Omental fat pad (tissue), 4 donors: ENCODE results near the gene SRRM5. TPM values are rescaled to one million over a fixed set of nuclear protein-coding genes. Genes with fewer than 3 reads are reported as not detected.

Source experiments
- ATAC-seq: fragments of 150-250 bp; one replicate; pipeline ENCODE4 v1.9.1; 2016; ENCODE audit warnings: mild to moderate bottlenecking, moderate library complexity; ENCODE audit not compliant: low FRiP score
- DNase-seq: peaks from one replicate; pipeline ENCODE4 v3.0.0-alpha.2; 2019; ENCODE audit warnings: low spot score
- total RNA-seq, 4 donors: library from RNA; depleted of rRNA; stranded (reverse); fragments of >200 nt; gene quantifications; one replicate each; pipeline ENCODE4 v1.1.0, GENCODE V29; 2016
- TF ChIP-seq, protein P1 (sequence below), 3 donors: fragments of 450-650 bp; IDR thresholded peaks; one replicate each; pipeline ENCODE4 v1.5.1; 2016 to 2017; ENCODE audit warnings: antibody characterized with exemption in 3 of 3, mild to moderate bottlenecking in 3 of 3, moderate library complexity in 2 of 3

The SRRM5 gene
- total RNA-seq, 4 donors from 2014 or later, result 0.12 to 0.46 (median 0.38) TPM; not detected in 1

DNA sequence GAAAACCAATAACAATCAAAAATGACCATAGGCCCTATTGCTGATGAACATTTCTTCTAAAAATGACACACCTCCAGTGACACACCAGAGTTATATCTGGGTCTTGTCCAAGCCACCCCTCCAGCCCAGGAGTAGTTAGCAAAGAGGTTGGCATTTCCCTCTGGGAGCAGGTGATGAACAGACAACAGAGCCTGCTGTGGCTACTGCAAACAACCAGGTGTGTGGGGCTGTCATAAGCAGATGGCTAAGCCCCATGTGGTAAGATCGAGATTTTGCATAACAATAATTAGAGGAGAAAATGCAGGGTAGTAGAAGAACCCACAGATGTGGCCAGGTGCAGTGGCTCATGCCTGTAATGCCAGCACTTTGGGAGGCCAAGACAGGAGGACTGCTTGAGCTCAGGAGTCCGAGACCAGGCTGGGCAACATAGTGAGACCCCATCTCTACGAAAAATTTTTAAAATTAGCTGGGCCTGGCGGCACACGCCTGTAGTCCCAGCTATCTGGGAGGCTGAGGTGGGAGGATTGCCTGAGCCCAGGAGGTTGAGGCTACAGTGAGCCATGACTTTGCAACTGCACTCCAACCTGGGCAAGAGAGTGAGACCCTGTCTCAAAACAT lies 41.6 kb upstream of the SRRM5 start:
- DNase-seq, result no peak
- TF ChIP-seq, protein P1, sequence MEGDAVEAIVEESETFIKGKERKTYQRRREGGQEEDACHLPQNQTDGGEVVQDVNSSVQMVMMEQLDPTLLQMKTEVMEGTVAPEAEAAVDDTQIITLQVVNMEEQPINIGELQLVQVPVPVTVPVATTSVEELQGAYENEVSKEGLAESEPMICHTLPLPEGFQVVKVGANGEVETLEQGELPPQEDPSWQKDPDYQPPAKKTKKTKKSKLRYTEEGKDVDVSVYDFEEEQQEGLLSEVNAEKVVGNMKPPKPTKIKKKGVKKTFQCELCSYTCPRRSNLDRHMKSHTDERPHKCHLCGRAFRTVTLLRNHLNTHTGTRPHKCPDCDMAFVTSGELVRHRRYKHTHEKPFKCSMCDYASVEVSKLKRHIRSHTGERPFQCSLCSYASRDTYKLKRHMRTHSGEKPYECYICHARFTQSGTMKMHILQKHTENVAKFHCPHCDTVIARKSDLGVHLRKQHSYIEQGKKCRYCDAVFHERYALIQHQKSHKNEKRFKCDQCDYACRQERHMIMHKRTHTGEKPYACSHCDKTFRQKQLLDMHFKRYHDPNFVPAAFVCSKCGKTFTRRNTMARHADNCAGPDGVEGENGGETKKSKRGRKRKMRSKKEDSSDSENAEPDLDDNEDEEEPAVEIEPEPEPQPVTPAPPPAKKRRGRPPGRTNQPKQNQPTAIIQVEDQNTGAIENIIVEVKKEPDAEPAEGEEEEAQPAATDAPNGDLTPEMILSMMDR (IDR thresholded peaks at IDR 0.05), result no peak
- ATAC-seq, result no peak

DNA sequence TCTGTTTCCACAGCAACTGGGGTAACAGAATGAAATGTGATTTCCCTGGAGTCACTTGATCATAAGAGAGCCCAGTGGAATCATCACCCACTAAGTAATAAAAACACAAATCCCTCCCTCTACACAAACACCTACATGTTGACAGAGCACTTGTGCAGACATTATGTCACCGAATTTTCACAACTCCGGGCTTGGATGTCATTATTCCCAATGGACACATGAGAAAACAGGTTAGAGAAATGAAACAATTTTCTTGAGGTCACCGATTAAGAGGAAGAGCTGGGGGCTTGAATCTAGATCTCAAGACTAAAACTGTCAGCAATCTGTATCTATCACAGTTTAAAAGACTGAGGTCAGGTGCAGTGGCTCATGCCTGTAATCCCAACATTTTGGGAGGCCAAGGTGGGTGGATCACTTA lies 39.7 kb upstream of the SRRM5 start:
- DNase-seq (no peak), ATAC-seq (no peak)
- TF ChIP-seq, protein P1 (IDR thresholded peaks at IDR 0.05), result no peak

DNA sequence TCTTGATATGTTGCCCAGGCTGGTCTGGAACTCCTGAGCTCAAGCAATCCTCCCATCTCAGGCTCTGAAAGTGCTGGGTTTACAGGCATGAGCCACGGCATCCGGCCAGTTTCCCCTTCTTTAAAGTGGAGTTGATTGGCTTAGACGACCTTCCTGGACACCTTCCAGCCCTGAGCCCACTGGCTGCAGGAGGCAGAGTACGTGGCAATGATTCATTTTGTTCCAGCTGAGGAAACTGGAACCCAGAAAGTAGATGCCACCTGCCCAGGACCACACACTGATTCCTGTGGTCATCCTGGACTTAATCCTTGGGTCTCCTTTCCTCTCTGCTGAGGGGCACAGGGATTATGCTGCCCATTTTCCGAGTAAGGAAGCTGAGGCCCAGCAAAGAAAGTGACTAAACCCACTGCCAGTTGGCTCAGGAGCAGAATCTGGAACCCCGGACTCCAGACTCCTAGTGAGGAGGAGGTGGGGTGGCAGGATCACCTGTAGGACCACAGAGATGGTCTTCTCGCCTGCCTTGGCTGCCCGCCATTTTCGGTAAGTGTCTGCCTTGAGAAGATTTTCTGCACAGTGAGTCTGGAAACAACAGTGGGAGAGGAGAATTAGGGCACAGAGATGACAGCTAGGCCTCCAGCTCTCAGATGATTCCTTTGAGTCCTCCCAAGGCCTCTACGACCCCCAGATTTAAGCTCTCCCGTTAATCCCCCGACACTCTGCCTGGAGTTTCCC lies 37.3 kb upstream of the SRRM5 start:
- TF ChIP-seq, protein P1 (IDR thresholded peaks at IDR 0.05), result no peak
- ATAC-seq (no peak), DNase-seq (no peak)

DNA sequence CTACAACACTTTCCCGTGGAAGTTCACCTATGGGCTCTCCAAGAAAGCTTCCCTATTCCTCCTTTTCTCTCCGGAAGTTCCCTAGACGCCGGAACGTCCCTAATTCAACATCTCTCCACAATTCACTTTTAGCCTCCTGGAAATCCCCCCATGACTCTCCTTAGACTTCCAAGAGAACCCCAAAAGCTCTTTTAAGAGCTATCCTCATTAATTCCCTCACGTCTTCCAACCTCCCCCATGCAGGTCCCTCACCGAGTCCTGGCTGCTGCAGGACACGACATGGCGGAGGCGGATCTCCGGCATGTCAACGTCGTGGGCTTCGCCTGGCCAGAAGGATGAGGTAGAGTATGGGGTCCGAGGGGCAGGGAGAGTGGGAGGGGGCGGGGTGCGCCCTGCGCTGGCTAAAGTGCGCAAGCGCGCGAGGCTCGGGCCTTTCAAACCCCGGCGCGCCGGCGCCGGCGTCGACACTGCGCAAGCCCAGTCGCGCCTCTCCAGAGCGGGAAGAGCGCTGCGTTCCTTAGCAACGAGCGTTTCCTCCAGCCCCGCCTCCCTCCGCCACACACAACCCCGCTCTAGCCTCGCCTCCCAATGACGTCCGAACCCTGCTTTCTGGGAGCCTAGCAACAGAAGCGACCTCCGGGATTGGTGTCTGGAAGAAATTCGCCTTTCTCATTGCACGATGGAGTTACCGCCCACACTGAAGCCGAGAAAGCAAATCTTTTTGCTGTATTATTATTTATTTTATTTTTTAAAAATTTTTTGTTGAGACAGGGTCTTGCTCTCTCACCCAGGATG lies 36.5 kb upstream of the SRRM5 start, which contains the start of the genes PINLYP and XRCC1:
Gene PINLYP (plus strand): TSS at position 646 of the 795 bp plus-strand sequence. CDS start 1,391 bp downstream, outside the sequence.
Gene XRCC1 (minus strand): TSS at position 372 of the 795 bp plus-strand sequence. CDS start 69 bp downstream, at position 303.
- DNase-seq (peak; percentile 78), ATAC-seq (peak; percentile 99)
- TF ChIP-seq, protein P1 (IDR thresholded peaks at IDR 0.05), result no peak

DNA sequence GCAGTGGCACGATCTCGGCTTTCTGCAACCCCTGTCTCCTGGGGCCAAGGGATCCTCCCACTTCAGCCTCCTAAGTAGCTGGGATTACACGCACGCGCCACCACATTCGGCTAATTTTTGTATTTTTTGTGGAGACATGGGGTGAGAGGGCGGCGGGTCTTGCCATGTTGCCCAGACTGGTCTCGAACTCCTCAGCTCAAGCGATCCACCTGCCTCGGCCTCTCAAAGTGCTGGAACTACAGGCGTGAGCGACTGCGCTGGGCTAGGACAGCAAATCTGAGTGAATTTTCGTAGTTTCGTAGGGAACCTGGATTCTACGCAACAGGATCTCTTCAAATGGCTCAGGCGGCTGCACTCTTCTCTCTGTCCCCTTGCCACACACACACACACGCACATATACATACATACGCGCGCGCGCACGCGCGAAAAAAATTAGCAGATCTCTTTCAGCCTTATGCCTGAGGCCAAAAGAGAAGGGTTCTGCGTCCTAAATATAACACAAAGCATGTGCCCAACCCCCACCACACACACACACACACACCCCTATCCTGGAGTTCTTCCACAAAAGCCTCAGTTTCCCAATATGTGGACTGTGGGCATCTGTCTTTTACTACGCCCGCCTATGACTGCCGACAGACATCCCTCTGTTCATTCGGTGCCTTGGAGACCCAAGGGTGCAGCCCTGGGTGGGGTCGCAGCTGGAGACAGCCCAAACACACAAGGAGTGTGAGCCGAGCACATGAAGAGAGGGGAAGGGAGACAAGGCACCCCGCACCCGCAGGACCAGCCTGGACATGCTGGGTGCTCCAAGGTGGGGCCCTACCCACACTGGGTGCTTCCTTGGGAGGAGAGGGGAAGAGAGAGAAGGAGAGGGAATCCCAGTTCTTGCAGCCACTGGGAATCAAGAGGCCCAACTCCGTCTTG lies 35.7 kb upstream of the SRRM5 start:
- DNase-seq (no peak), ATAC-seq (no peak)
- TF ChIP-seq, protein P1 (IDR thresholded peaks at IDR 0.05), result no peak

DNA sequence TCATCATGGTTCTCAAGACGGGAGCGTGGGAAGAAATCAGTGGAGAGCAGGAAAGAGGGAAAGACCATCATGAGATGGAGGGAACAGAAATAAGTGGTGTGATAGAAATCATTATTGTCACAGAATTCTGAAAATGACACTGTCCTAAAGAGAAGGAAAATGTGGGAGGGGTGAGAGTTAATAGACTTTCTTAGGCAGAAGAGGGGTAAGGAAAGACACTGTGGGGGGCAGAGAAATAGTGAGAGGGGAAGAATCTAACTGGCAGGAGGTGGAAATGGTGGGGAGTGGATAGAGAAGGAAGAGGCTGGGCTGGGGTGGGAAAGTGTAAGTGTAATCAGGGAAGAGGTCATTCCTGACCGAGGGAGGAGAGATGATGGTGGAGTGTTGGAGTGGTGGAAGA lies 33.1 kb upstream of the SRRM5 start:
- DNase-seq (no peak), ATAC-seq (no peak)
- TF ChIP-seq, protein P1 (IDR thresholded peaks at IDR 0.05), result no peak
